A549 (cell line): ENCODE measurements around the gene ZNF200. TPM values are rescaled to one million over a fixed set of nuclear protein-coding genes. Genes with fewer than 3 reads are reported as not detected.

Experiments
- ATAC-seq, 2 experiments: fragments of 200-7000 bp in 1 of 2; fragments of >200 bp in 1 of 2; cut with Nextera tagmentation in 1 of 2; cut with Tn5 transposase in 1 of 2; 3 replicates each; pipeline versions ENCODE4 v1.8.0 to v1.9.1; 2018 to 2020; ENCODE audit warnings: mild to moderate bottlenecking in 1 of 2, moderate library complexity in 1 of 2
- CTCF ChIA-PET: fragments of 300-600 bp; sonication (Branson Sonifier 250); formaldehyde crosslinking; extraction: SDS; loops from one replicate; lab custom pipeline; 2021; ENCODE audit warnings: antibody characterized with exemption, inconsistent platforms; lab: Yijun Ruan, JAX
- POLR2A ChIA-PET: fragments of 350-600 bp; formaldehyde crosslinking; extraction: SDS; loops from one replicate; lab custom pipeline; 2021; ENCODE audit warnings: antibody characterized with exemption, inconsistent platforms; lab: Yijun Ruan, JAX
- DNase-seq, 2 experiments: peaks; one replicate each; pipeline versions ENCODE4 v3.0.0 to v3.0.0-alpha.2; 2011 to 2016; ENCODE audit warnings: low read depth in 1 of 2, low spot score in 1 of 2
- FAIRE-seq: peaks from 2 replicates; lab custom pipeline; 2011; peaks lifted over from hg19 to GRCh38; lab: Jason Lieb, UNC
- H3K27ac ChIP-seq, 2 experiments: fragments of >200 bp; sonication (Bioruptor Twin); formaldehyde crosslinking; 3 replicates each; pipeline ENCODE4 v1.5.1; 2016 to 2017
- H3K4me1 ChIP-seq: fragments of >200 bp; sonication (Bioruptor Twin); formaldehyde crosslinking; 3 replicates; pipeline ENCODE4 v1.6.1; 2016
- H3K4me2 ChIP-seq: fragments of >200 bp; sonication (Bioruptor Twin); formaldehyde crosslinking; 3 replicates; pipeline ENCODE4 v1.6.1; 2016
- H3K4me3 ChIP-seq: fragments of >200 bp; sonication (Bioruptor Twin); formaldehyde crosslinking; 3 replicates; pipeline ENCODE4 v1.5.1; 2016
- H3K9me3 ChIP-seq: fragments of >200 bp; sonication (Bioruptor Twin); formaldehyde crosslinking; 3 replicates; pipeline ENCODE4 v1.6.1; 2016
- BCL3 ChIP-seq: fragments of >200 bp; sonication (Bioruptor Twin); formaldehyde crosslinking; IDR thresholded peaks from 3 replicates; pipeline ENCODE4 v1.6.1; 2016
- BHLHE40 ChIP-seq: IDR thresholded peaks from 2 replicates; pipeline ENCODE4 v1.6.1; 2012; ENCODE audit warnings: low read depth, low read length, inconsistent platforms
- CBX2 ChIP-seq: fragments of 200-600 bp; sonication (generic); IDR thresholded peaks from 2 replicates; pipeline ENCODE4 v1.6.1; 2016; ENCODE audit warnings: low read depth, mild to moderate bottlenecking, borderline replicate concordance
- EP300 ChIP-seq, 2 experiments: fragments of >200 bp; sonication (Bioruptor Twin); formaldehyde crosslinking; IDR thresholded peaks; 2 replicates in 1 of 2; 3 replicates in 1 of 2; pipeline ENCODE4 v1.6.1; 2016 to 2017
- ESRRA ChIP-seq: fragments of 150-350 bp; IDR thresholded peaks from 2 replicates; pipeline ENCODE4 v1.6.1; 2014; ENCODE audit warnings: mild to moderate bottlenecking, low read length, borderline replicate concordance
- FOSL2 ChIP-seq, 2 experiments: fragments of 450-650 bp in 1 of 2; fragments of >200 bp in 1 of 2; sonication (Bioruptor Twin) in 1 of 2; formaldehyde crosslinking; IDR thresholded peaks; 2 replicates each; pipeline versions ENCODE4 v1.5.0 to v1.6.1; 2016 to 2020; ENCODE audit warnings: mild to moderate bottlenecking in 1 of 2, moderate library complexity in 1 of 2
- HOXA7 ChIP-seq: fragments of 250-450 bp; sonication (Bioruptor Pico); IDR thresholded peaks from 2 replicates; pipeline ENCODE4 v1.5.0; 2020; ENCODE audit warnings: mild to moderate bottlenecking, moderate library complexity
- HOXB5 ChIP-seq: fragments of 250-450 bp; sonication (Bioruptor Pico); IDR thresholded peaks from 2 replicates; pipeline ENCODE4 v1.5.0; 2020; ENCODE audit warnings: mild to moderate bottlenecking, moderate library complexity
- JUN ChIP-seq, 2 experiments: fragments of >200 bp; sonication (Bioruptor Twin); formaldehyde crosslinking; IDR thresholded peaks; 2 replicates in 1 of 2; 3 replicates in 1 of 2; pipeline ENCODE4 v1.6.1; 2016 to 2017
- MAFK ChIP-seq: fragments of 450-650 bp; IDR thresholded peaks from 2 replicates; pipeline ENCODE4 v1.6.1; 2014; ENCODE audit not compliant: partially characterized antibody
- MYC ChIP-seq: IDR thresholded peaks from 2 replicates; pipeline ENCODE4 v1.6.1; 2012; ENCODE audit warnings: mild to moderate bottlenecking, inconsistent platforms, low read length, improper control_type of control experiment, borderline replicate concordance
- NFE2L2 ChIP-seq: fragments of 150-350 bp; conservative IDR thresholded peaks from 2 replicates; pipeline ENCODE4 v1.6.1; 2014; ENCODE audit warnings: low read length
- NPAS2 ChIP-seq: fragments of 250-450 bp; sonication (Bioruptor Pico); IDR thresholded peaks from 2 replicates; pipeline ENCODE4 v1.8.0; 2022; ENCODE audit warnings: mild to moderate bottlenecking, moderate library complexity, borderline replicate concordance
- NR3C1 ChIP-seq: fragments of >200 bp; sonication (Bioruptor Twin); formaldehyde crosslinking; IDR thresholded peaks from 3 replicates; pipeline ENCODE4 v1.6.1; 2017
- PBX3 ChIP-seq: IDR thresholded peaks from 2 replicates; pipeline ENCODE4 v1.6.1; 2012
- PHF8 ChIP-seq: fragments of 200-600 bp; sonication (generic); IDR thresholded peaks from 2 replicates; pipeline ENCODE4 v1.6.1; 2016; ENCODE audit warnings: low read depth, mild to moderate bottlenecking, antibody characterized with exemption, moderate library complexity, borderline replicate concordance
- POLR2A ChIP-seq: IDR thresholded peaks from 2 replicates; pipeline ENCODE4 v1.6.1; 2012; ENCODE audit warnings: mild to moderate bottlenecking, low read length
- RAD21 ChIP-seq, 2 experiments: fragments of >200 bp in 1 of 2; sonication (Bioruptor Twin) in 1 of 2; formaldehyde crosslinking in 1 of 2; IDR thresholded peaks in 1 of 2; conservative IDR thresholded peaks in 1 of 2; 2 replicates in 1 of 2; 3 replicates in 1 of 2; pipeline ENCODE4 v1.6.1; 2012 to 2018; ENCODE audit warnings: inconsistent platforms in 1 of 2
- RCOR1 ChIP-seq: fragments of 150-350 bp; IDR thresholded peaks from 2 replicates; pipeline ENCODE4 v1.6.1; 2014; ENCODE audit warnings: antibody characterized with exemption, low read length, low read depth
- RFX5 ChIP-seq: fragments of 450-650 bp; IDR thresholded peaks from 2 replicates; pipeline ENCODE4 v1.7.1; 2014; ENCODE audit warnings: antibody characterized with exemption, mild to moderate bottlenecking, moderate library complexity
- TFCP2L1 ChIP-seq: fragments of 250-450 bp; sonication (Bioruptor Pico); IDR thresholded peaks from 2 replicates; pipeline ENCODE4 v1.5.0; 2021; ENCODE audit warnings: mild to moderate bottlenecking
- USF2 ChIP-seq: fragments of 450-650 bp; IDR thresholded peaks from 2 replicates; pipeline ENCODE4 v1.6.1; 2014; ENCODE audit warnings: antibody characterized with exemption
- WGBS: methylation state at CpG from one replicate; pipeline ENCODE4 v1.1.6; 2017; ENCODE audit errors: missing lambda C conversion rate; 5-methylcytosine and 5-hydroxymethylcytosine counted together
- polyA plus RNA-seq, 4 experiments: library from polyadenylated mRNA; depleted of rRNA in 3 of 4; stranded (reverse); fragments of >200 nt; fragmentation: RNase III in 1 of 4; extraction: RNeasy Plus Mini Kit Qiagen cat#74134 plus additional on column Dnase treatment in 1 of 4; gene quantifications; 2 replicates in 3 of 4; 3 replicates in 1 of 4; pipeline ENCODE4 v1.2.3, GENCODE V29; 2011 to 2017
- TF ChIP-seq, protein P1 (sequence below): IDR thresholded peaks from 2 replicates; pipeline ENCODE4 v1.6.1; 2012
- TF ChIP-seq, protein P2 (sequence below): fragments of 250-450 bp; sonication (Bioruptor Pico); IDR thresholded peaks from 2 replicates; pipeline ENCODE4 v1.5.0; 2020; ENCODE audit warnings: low read depth, mild to moderate bottlenecking, moderate library complexity

ZNF200 gene
- polyA plus RNA-seq, 2 of the 4 experiments (the other 2 are of a cell fraction), result 6.9 to 7.5 TPM

DNA sequence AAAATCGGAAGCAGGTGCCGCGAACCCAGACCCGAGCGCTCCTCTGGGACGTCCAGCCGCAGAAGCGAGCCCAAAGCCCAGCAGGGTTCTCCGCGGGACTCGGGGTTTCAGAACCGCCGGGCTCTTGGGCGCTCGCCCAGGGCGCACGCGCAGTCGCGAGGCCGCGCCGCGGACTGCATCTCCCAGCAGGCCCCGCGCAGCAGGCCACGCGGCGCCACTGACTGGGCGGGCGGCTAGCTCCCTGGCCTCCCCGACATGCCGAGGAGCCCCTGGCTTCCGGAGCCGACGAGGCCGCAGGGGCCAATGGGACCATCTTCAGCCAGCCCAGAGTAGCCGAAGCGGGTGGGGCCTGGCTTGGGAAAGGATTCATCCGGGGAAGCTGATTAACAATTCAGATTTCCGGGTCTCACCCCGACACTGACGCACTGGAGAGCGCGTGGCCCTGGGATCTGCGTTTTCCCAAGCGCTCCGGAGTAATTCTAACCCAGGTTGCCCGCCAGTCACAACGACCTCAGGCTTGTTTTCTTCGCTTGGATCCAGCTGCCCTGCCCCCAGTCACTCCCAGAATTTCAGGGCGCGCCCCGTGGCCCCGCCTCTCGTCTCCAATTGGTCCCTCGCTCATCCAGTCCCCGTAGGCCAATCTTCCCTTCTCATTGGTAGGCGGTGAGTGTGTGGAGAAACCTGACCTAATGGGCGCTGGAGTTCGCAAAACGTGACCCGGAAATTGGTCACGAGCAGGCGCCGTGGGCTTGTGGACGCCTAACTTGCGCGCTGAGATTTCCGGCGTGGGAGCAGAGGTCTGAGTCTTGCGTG lies 48.0 kb upstream of the ZNF200 start, which contains the start of gene ZNF263:
ZNF263 (plus strand) TSS at position 762 of the 813 bp plus-strand sequence. CDS start 328 bp downstream, outside the sequence.
- peak within 1 kb of the TSS; percentile 82 for H3K4me2 ChIP-seq
- ATAC-seq (peak; percentile 94), DNase-seq (peak; percentile 97 to 98), FAIRE-seq (no peak)
- WGBS, result 1% methylated on average over 38 of the region's 72 CpGs
- no peaks in the 10 kb centered on the region for H3K4me1 ChIP-seq
- ChIA-PET POLR2A (interaction anchor here (0.5 to 3.2 kb wide), 14 partner anchors 10 to 990 kb away, joined by 3 to 15 read pairs (median 8); partner anchors contain the start of genes NAA60, OR1F1, TFAP4 and TIGD7), CTCF (interaction anchor here (1.0 to 1.6 kb wide), 4 partner anchors 16 to 218 kb away, joined by 3 to 4 read pairs (median 4); partner anchors contain the start of genes CLUAP1 and ZNF200)
- peaks cover 38% of the 10 kb centered on the region for H3K9me3 ChIP-seq
- H3K4me3 ChIP-seq, result peak within 1 kb of the TSS; percentile 80
- H3K27ac ChIP-seq, result peak within 1 kb of the TSS; percentile 90 to 97
- TF ChIP-seq ESRRA (no peak), PHF8 (no peak), TFCP2L1 (0 out of 2 replicates have a peak, but pooled peaks have one; percentile 21), HOXB5 (CRISPR knock-in tag) (peak; percentile 47; the same call in 1 of the 2 replicates), NR3C1 (no peak), NPAS2 (CRISPR knock-in tag) (peak; percentile 61), FOSL2 (IDR thresholded peaks at IDR 0.05) (no peak), FOSL2 (CRISPR knock-in tag; IDR thresholded peaks at IDR 0.05) (peak; percentile 24; the same call in 1 of the 2 replicates), RCOR1 (no peak), MAFK (peak; percentile 9), BHLHE40 (peak; percentile 98), POLR2A (peak; percentile 67), MYC (peak; percentile 82), CBX2 (no peak), HOXA7 (CRISPR knock-in tag) (no peak), NFE2L2 (no peak), USF2 (peak; percentile 93), JUN (IDR thresholded peaks at IDR 0.05) (peak; percentile 87; a peak in 4 of 5 replicates), BCL3 (peak; percentile 61; the same call in 1 of the 3 replicates)
- TF ChIP-seq, protein P1, sequence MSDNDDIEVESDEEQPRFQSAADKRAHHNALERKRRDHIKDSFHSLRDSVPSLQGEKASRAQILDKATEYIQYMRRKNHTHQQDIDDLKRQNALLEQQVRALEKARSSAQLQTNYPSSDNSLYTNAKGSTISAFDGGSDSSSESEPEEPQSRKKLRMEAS, result peak; percentile 91
- TF ChIP-seq, protein P2, sequence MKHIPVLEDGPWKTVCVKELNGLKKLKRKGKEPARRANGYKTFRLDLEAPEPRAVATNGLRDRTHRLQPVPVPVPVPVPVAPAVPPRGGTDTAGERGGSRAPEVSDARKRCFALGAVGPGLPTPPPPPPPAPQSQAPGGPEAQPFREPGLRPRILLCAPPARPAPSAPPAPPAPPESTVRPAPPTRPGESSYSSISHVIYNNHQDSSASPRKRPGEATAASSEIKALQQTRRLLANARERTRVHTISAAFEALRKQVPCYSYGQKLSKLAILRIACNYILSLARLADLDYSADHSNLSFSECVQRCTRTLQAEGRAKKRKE (CRISPR knock-in tag), result peak; percentile 72; the same call in 1 of the 2 replicates

DNA sequence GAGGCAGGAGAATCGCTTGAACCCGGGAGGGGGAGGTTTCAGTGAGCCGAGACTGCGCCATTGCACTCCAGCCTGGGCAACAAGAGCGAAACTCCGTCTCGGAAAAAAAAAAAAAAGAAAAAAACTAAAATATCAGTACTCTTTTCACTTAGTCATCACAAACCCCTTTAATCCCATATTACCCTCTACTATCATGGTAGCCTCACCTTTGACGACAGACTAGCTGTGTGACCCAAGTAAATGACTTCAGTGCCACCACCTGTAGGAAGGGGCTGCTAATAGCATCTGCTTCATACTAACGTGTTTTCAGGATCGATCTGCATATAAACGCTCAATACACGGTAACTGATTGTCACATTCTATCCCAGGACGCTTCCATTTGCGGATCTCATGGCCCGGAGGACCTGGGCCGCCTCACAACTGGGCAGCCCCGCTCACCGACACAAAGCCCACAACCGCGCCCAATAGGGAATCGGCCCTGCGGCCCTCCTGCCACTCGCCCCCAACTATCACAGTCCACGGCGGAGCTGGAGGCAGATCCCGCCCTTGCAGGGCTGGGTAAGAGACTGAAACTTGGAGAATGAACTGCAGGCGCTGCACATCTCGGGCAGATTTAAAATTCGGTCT lies 47.3 kb upstream of the ZNF200 start:
- POLR2A ChIA-PET, result interaction anchor here (0.5 to 3.2 kb wide), 12 partner anchors 11 to 991 kb away, joined by 3 to 15 read pairs (median 8); partner anchors contain the start of genes NAA60, OR1F1, TFAP4 and TIGD7
- WGBS, result 14% methylated on average over 29 of the region's 29 CpGs
- peak; percentile 66 to 80 for ATAC-seq
- DNase-seq, result peak in 1 of 2 experiments; percentile 82
- FAIRE-seq, result no peak
- Histone ChIP-seq H3K4me2 (peak overlapping the region; percentile 82), H3K4me1 (no peaks in the 10 kb centered on the region), H3K4me3 (peak overlapping the region; percentile 80), H3K9me3 (peaks cover 32% of the 10 kb centered on the region), H3K27ac (peak overlapping the region; percentile 90 to 97)
- CTCF ChIA-PET, result interaction anchor here (1.0 to 1.6 kb wide), 3 partner anchors 47 to 218 kb away, joined by 3 to 4 read pairs (median 4); partner anchors contain the start of genes CLUAP1 and ZNF200
- no peak for TF ChIP-seq EP300 (IDR thresholded peaks at IDR 0.05)
- TF ChIP-seq MAFK, result peak; percentile 46
- no peak for TF ChIP-seq PBX3
- TF ChIP-seq RFX5, result no peak
- TF ChIP-seq RAD21 (conservative IDR thresholded peaks at IDR 0.05 in 1 of 2, IDR thresholded peaks at IDR 0.05 in 1 of 2), result 0 out of 5 replicates have a peak, but pooled peaks of 1 of the 2 experiments have one; percentile 17
